Measurements from ENCODE around the gene CGNL1. TPM values are rescaled to one million over a fixed set of nuclear protein-coding genes. Genes with fewer than 3 reads are reported as not detected.

Gene CGNL1
- polyA plus RNA-seq, 2 donors: 6.7 to 16.8 TPM

- no peak overlapping the region for H3K4me3 ChIP-seq (ENCODE audit: low read depth in 1 of 2, low read length in 2 of 2)
- WGBS, 2 donors: 87 to 93% methylated on average over 2 of the region's 2 CpGs
- peaks cover 0 to 3% of the 10 kb centered on the region in 2 donors for H3K4me1 ChIP-seq (ENCODE audit: control insufficient read depth in 2 of 2, insufficient read depth in 2 of 2, low read length in 1 of 2)
- no peaks in the 10 kb centered on the region for H3K27me3 ChIP-seq (ENCODE audit: control insufficient read depth in 1 of 2, insufficient read depth in 2 of 2, low read length in 2 of 2)
- H3K9me3 ChIP-seq (ENCODE audit: control insufficient read depth in 2 of 2, insufficient read depth in 1 of 2, low read depth in 1 of 2, low read length in 1 of 2): peaks cover 0 to 2% of the 10 kb centered on the region in 2 donors
- no peaks in the 10 kb centered on the region for H3K36me3 ChIP-seq (ENCODE audit: control insufficient read depth in 2 of 2, insufficient read depth in 2 of 2, low read length in 1 of 2)
- H3K27ac ChIP-seq (ENCODE audit: low read depth in 2 of 2, low read length in 1 of 2): no peak overlapping the region
Observed at GRCh38 chr15:57391537-57391936, 15.2 kb downstream of the CGNL1 start.

- peaks cover 0 to 3% of the 10 kb centered on the region in 2 donors for H3K4me1 ChIP-seq (ENCODE audit: control insufficient read depth in 2 of 2, insufficient read depth in 2 of 2, low read length in 1 of 2)
- H3K4me3 ChIP-seq (ENCODE audit: low read depth in 1 of 2, low read length in 2 of 2): no peak overlapping the region
- H3K27ac ChIP-seq (ENCODE audit: low read depth in 2 of 2, low read length in 1 of 2): no peak overlapping the region
- WGBS, 2 donors: 29 to 49% methylated on average over 2 of the region's 2 CpGs
- H3K36me3 ChIP-seq (ENCODE audit: control insufficient read depth in 2 of 2, insufficient read depth in 2 of 2, low read length in 1 of 2): no peaks in the 10 kb centered on the region
- H3K9me3 ChIP-seq (ENCODE audit: control insufficient read depth in 2 of 2, insufficient read depth in 1 of 2, low read depth in 1 of 2, low read length in 1 of 2): peaks cover 0 to 2% of the 10 kb centered on the region in 2 donors
- no peaks in the 10 kb centered on the region for H3K27me3 ChIP-seq (ENCODE audit: control insufficient read depth in 1 of 2, insufficient read depth in 2 of 2, low read length in 2 of 2)
Observed at GRCh38 chr15:57393061-57393460, 16.8 kb downstream of the CGNL1 start.

GRCh38 chr15:57395292-57395691 lies 19.0 kb downstream of the CGNL1 start:
- WGBS, 2 donors: 37 to 41% methylated on average over 6 of the region's 6 CpGs
- Histone ChIP-seq H3K27me3 (ENCODE audit: control insufficient read depth in 1 of 2, insufficient read depth in 2 of 2, low read length in 2 of 2) (no peaks in the 10 kb centered on the region), H3K4me3 (ENCODE audit: low read depth in 1 of 2, low read length in 2 of 2) (no peak overlapping the region), H3K27ac (ENCODE audit: low read depth in 2 of 2, low read length in 1 of 2) (no peak overlapping the region), H3K9me3 (ENCODE audit: control insufficient read depth in 2 of 2, insufficient read depth in 1 of 2, low read depth in 1 of 2, low read length in 1 of 2) (peaks cover 0 to 2% of the 10 kb centered on the region in 2 donors), H3K4me1 (ENCODE audit: control insufficient read depth in 2 of 2, insufficient read depth in 2 of 2, low read length in 1 of 2) (peaks cover 0 to 3% of the 10 kb centered on the region in 2 donors), H3K36me3 (ENCODE audit: control insufficient read depth in 2 of 2, insufficient read depth in 2 of 2, low read length in 1 of 2) (no peaks in the 10 kb centered on the region)

- Histone ChIP-seq H3K4me1 (ENCODE audit: control insufficient read depth in 2 of 2, insufficient read depth in 2 of 2, low read length in 1 of 2) (peaks cover 0 to 3% of the 10 kb centered on the region in 2 donors), H3K4me3 (ENCODE audit: low read depth in 1 of 2, low read length in 2 of 2) (no peak overlapping the region), H3K27ac (ENCODE audit: low read depth in 2 of 2, low read length in 1 of 2) (no peak overlapping the region), H3K27me3 (ENCODE audit: control insufficient read depth in 1 of 2, insufficient read depth in 2 of 2, low read length in 2 of 2) (no peaks in the 10 kb centered on the region), H3K9me3 (ENCODE audit: control insufficient read depth in 2 of 2, insufficient read depth in 1 of 2, low read depth in 1 of 2, low read length in 1 of 2) (no peaks in the 10 kb centered on the region), H3K36me3 (ENCODE audit: control insufficient read depth in 2 of 2, insufficient read depth in 2 of 2, low read length in 1 of 2) (no peaks in the 10 kb centered on the region)
- WGBS, 2 donors: 81 to 89% methylated on average over 6 of the region's 6 CpGs
Observed at GRCh38 chr15:57398336-57398735, 22.0 kb downstream of the CGNL1 start.

GRCh38 chr15:57401546-57401945 lies 25.2 kb downstream of the CGNL1 start:
- Histone ChIP-seq H3K4me3 (ENCODE audit: low read depth in 1 of 2, low read length in 2 of 2) (no peak overlapping the region), H3K9me3 (ENCODE audit: control insufficient read depth in 2 of 2, insufficient read depth in 1 of 2, low read depth in 1 of 2, low read length in 1 of 2) (no peaks in the 10 kb centered on the region), H3K27ac (ENCODE audit: low read depth in 2 of 2, low read length in 1 of 2) (no peak overlapping the region), H3K36me3 (ENCODE audit: control insufficient read depth in 2 of 2, insufficient read depth in 2 of 2, low read length in 1 of 2) (no peaks in the 10 kb centered on the region), H3K4me1 (ENCODE audit: control insufficient read depth in 2 of 2, insufficient read depth in 2 of 2, low read length in 1 of 2) (no peaks in the 10 kb centered on the region), H3K27me3 (ENCODE audit: control insufficient read depth in 1 of 2, insufficient read depth in 2 of 2, low read length in 2 of 2) (no peaks in the 10 kb centered on the region)
- WGBS, 2 donors: 94 to 95% methylated on average over 1 of the region's 1 CpG

- H3K4me3 ChIP-seq (ENCODE audit: low read depth in 1 of 2, low read length in 2 of 2): no peak overlapping the region
- 50 to 64% methylated on average over 4 of the region's 4 CpGs for WGBS, 2 donors
- no peaks in the 10 kb centered on the region for H3K9me3 ChIP-seq (ENCODE audit: control insufficient read depth in 2 of 2, insufficient read depth in 1 of 2, low read depth in 1 of 2, low read length in 1 of 2)
- H3K27ac ChIP-seq (ENCODE audit: low read depth in 2 of 2, low read length in 1 of 2): no peak overlapping the region
- H3K4me1 ChIP-seq (ENCODE audit: control insufficient read depth in 2 of 2, insufficient read depth in 2 of 2, low read length in 1 of 2): no peaks in the 10 kb centered on the region
- no peaks in the 10 kb centered on the region for H3K36me3 ChIP-seq (ENCODE audit: control insufficient read depth in 2 of 2, insufficient read depth in 2 of 2, low read length in 1 of 2)
- no peaks in the 10 kb centered on the region for H3K27me3 ChIP-seq (ENCODE audit: control insufficient read depth in 1 of 2, insufficient read depth in 2 of 2, low read length in 2 of 2)
Observed at GRCh38 chr15:57403017-57403416, 26.7 kb downstream of the CGNL1 start.

GRCh38 chr15:57403566-57404325 lies 27.4 kb downstream of the CGNL1 start:
- Histone ChIP-seq H3K4me1 (ENCODE audit: control insufficient read depth in 2 of 2, insufficient read depth in 2 of 2, low read length in 1 of 2) (no peaks in the 10 kb centered on the region), H3K27me3 (ENCODE audit: control insufficient read depth in 1 of 2, insufficient read depth in 2 of 2, low read length in 2 of 2) (no peaks in the 10 kb centered on the region), H3K9me3 (ENCODE audit: control insufficient read depth in 2 of 2, insufficient read depth in 1 of 2, low read depth in 1 of 2, low read length in 1 of 2) (no peaks in the 10 kb centered on the region), H3K4me3 (ENCODE audit: low read depth in 1 of 2, low read length in 2 of 2) (no peak overlapping the region), H3K27ac (ENCODE audit: low read depth in 2 of 2, low read length in 1 of 2) (no peak overlapping the region), H3K36me3 (ENCODE audit: control insufficient read depth in 2 of 2, insufficient read depth in 2 of 2, low read length in 1 of 2) (no peaks in the 10 kb centered on the region)
- 70 to 72% methylated on average over 5 of the region's 5 CpGs for WGBS, 2 donors

GRCh38 chr15:57405133-57405532 lies 28.8 kb downstream of the CGNL1 start:
- no peaks in the 10 kb centered on the region for H3K9me3 ChIP-seq (ENCODE audit: control insufficient read depth in 2 of 2, insufficient read depth in 1 of 2, low read depth in 1 of 2, low read length in 1 of 2)
- no peak overlapping the region for H3K4me3 ChIP-seq (ENCODE audit: low read depth in 1 of 2, low read length in 2 of 2)
- no peaks in the 10 kb centered on the region for H3K4me1 ChIP-seq (ENCODE audit: control insufficient read depth in 2 of 2, insufficient read depth in 2 of 2, low read length in 1 of 2)
- H3K27ac ChIP-seq (ENCODE audit: low read depth in 2 of 2, low read length in 1 of 2): no peak overlapping the region
- 62 to 71% methylated on average over 5 of the region's 5 CpGs for WGBS, 2 donors
- H3K36me3 ChIP-seq (ENCODE audit: control insufficient read depth in 2 of 2, insufficient read depth in 2 of 2, low read length in 1 of 2): no peaks in the 10 kb centered on the region
- H3K27me3 ChIP-seq (ENCODE audit: control insufficient read depth in 1 of 2, insufficient read depth in 2 of 2, low read length in 2 of 2): no peaks in the 10 kb centered on the region

GRCh38 chr15:57406062-57406772 lies 29.9 kb downstream of the CGNL1 start:
- no peak overlapping the region for H3K4me3 ChIP-seq (ENCODE audit: low read depth in 1 of 2, low read length in 2 of 2)
- H3K36me3 ChIP-seq (ENCODE audit: control insufficient read depth in 2 of 2, insufficient read depth in 2 of 2, low read length in 1 of 2): no peaks in the 10 kb centered on the region
- H3K27ac ChIP-seq (ENCODE audit: low read depth in 2 of 2, low read length in 1 of 2): no peak overlapping the region
- H3K4me1 ChIP-seq (ENCODE audit: control insufficient read depth in 2 of 2, insufficient read depth in 2 of 2, low read length in 1 of 2): no peaks in the 10 kb centered on the region
- no peaks in the 10 kb centered on the region for H3K9me3 ChIP-seq (ENCODE audit: control insufficient read depth in 2 of 2, insufficient read depth in 1 of 2, low read depth in 1 of 2, low read length in 1 of 2)
- H3K27me3 ChIP-seq (ENCODE audit: control insufficient read depth in 1 of 2, insufficient read depth in 2 of 2, low read length in 2 of 2): no peaks in the 10 kb centered on the region
- WGBS, 2 donors: 77 to 80% methylated on average over 7 of the region's 7 CpGs

All from esophagus (tissue), 2 donors.